Left lung (tissue), 10 donors: ENCODE data around the gene MBD3. TPM values are rescaled to one million over a fixed set of nuclear protein-coding genes. Genes with fewer than 3 reads are reported as not detected.

Experiments
- ATAC-seq: fragments of 200-7000 bp; cut with Tn5 transposase; one replicate; pipeline ENCODE4 v1.9.1; 2020; ENCODE audit warnings: moderate library complexity
- DNase-seq, 4 donors: peaks; one replicate each; pipeline ENCODE4 v3.0.0-alpha.2; 2013 to 2020
- H3K27ac ChIP-seq, 2 donors: fragments of 200-600 bp; sonication (generic) in 1 of 2; one replicate each; pipeline versions ENCODE4 v1.5.0 to v1.8.0; 2020 to 2021
- H3K27me3 ChIP-seq, 2 donors: fragments of 200-600 bp; sonication (generic) in 1 of 2; one replicate each; pipeline versions ENCODE4 v1.5.0 to v1.8.0; 2020 to 2021
- H3K36me3 ChIP-seq, 2 donors: fragments of 200-600 bp; sonication (generic) in 1 of 2; one replicate each; pipeline versions ENCODE4 v1.5.0 to v1.8.0; 2020 to 2021
- H3K4me1 ChIP-seq, 2 donors: fragments of 200-600 bp; one replicate each; pipeline ENCODE4 v1.8.0; 2021
- H3K4me3 ChIP-seq, 2 donors: fragments of 200-600 bp; sonication (generic) in 1 of 2; one replicate each; pipeline versions ENCODE4 v1.5.0 to v1.8.0; 2020 to 2021; ENCODE audit warnings: mild to moderate bottlenecking in 1 of 2
- H3K9me3 ChIP-seq, 2 donors: fragments of 200-600 bp; sonication (generic) in 1 of 2; one replicate each; pipeline versions ENCODE4 v1.5.0 to v1.8.0; 2020 to 2021
- intact Hi-C, 2 donors: fragments of 100-400 bp; cut with DNase I; formaldehyde crosslinking; loops; one replicate each; pipeline versions ENCODE4 v1.11.2 to v1.14.2; 2022
- polyA plus RNA-seq, 6 donors: library from polyadenylated mRNA; unstranded; fragments of 120-200 nt; gene quantifications; one replicate each; pipeline ENCODE4 v1.2.1, GENCODE V29; 2013; ENCODE audit not compliant: insufficient read length in 6 of 6
- total RNA-seq, 2 donors: library from RNA; stranded (reverse); fragmentation: NEBNext Ultra II Directional; extraction: Animal tissue kit (Norgen Biotek cat#: 25700); gene quantifications; one replicate each; pipeline ENCODE4 v1.2.1, GENCODE V29; 2021
- TF ChIP-seq, protein P1 (sequence below), 2 donors: fragments of 200-600 bp; sonication (generic) in 1 of 2; IDR thresholded peaks; one replicate each; pipeline versions ENCODE4 v1.5.0 to v1.8.0; 2021; ENCODE audit warnings: antibody characterized with exemption in 2 of 2
- donor health status: DM: no; HTN: yes; CAD: no.
- donor health status: DM: no; HTN: no; CAD: no.

MBD3 gene
- total and polyA plus RNA-seq, 8 donors = 40.4 to 91.9 (median 59.0) TPM

DNA sequence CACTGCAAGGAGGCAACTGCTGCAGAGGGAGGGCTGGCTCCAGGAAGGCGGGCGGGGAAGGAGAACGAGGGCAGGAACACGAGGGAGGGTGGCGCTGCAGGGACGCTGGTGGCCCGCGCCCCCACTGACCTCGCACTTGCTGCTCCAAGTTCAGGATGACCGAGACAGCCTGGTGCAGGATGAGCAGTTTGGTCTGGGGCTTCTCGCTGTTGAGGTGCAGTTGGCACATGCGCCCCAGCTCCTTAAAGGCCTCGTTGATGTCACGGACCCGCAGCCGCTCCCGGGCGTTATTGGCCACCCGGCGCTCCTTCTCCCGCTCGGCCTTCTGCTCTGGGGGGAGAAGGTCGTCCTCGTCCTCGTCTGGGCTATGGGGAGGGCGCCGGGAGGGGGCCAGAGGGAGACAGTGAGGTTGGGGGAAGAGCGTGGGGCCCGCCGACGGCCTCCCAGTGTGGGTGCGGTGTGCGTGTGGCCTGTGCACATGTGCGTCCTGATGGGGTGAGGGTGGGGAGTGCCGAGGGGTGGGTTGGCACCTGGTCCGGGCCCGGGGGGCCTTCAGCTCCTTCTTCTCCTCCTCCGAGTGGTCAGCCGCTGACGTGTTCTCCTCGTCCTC lies 22.6 kb upstream of the MBD3 start:
- peaks cover 0 to 90% of the 10 kb centered on the region in 2 donors for H3K36me3 ChIP-seq

DNA sequence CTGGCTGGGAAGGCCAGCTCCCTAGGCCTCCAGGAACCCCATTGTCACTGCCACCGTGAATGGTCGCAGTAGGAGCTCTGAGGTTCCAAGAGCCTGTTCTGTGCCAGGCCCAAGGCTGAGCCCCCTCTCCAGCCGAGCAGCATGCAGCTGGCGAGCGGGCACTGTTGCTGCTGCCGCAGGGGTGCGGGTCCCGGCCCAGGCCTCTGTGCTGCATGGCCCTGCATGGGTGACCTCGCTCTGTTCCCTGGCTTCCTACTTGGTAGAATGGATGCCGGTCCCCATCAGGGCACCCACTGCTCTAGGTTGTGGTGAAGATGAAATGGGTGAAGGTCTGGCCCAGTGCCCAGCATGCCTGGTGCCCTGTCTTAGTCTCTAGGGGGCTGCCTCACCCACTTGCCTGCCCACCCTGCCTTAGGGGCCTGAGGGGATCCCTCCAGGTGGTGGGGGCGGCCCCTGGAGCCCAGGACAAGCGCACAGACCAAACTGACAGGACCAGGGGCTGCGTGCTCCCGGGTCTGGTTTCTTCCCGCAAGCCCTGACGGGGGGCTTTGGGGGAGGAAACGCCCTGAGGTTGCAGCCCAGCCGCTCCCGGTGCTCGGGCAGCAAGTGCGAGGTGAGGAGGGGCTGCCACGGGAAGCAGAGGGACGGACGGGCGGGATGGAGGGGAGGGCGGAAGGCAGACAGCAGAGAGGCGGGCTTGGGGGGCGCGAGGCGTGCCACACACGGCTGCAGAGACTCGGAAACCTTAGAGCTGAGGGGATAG lies 21.3 kb upstream of the MBD3 start:
- peaks cover 0 to 5% of the 10 kb centered on the region in 2 donors for H3K4me1 ChIP-seq
- H3K27me3 ChIP-seq = no peaks in the 10 kb centered on the region
- DNase-seq (peak in 1 of 4 donors; percentile 55), ATAC-seq (no peak)
- no peak overlapping the region for H3K27ac ChIP-seq
- intact Hi-C loops = no loop called here
- TF ChIP-seq, protein P1, sequence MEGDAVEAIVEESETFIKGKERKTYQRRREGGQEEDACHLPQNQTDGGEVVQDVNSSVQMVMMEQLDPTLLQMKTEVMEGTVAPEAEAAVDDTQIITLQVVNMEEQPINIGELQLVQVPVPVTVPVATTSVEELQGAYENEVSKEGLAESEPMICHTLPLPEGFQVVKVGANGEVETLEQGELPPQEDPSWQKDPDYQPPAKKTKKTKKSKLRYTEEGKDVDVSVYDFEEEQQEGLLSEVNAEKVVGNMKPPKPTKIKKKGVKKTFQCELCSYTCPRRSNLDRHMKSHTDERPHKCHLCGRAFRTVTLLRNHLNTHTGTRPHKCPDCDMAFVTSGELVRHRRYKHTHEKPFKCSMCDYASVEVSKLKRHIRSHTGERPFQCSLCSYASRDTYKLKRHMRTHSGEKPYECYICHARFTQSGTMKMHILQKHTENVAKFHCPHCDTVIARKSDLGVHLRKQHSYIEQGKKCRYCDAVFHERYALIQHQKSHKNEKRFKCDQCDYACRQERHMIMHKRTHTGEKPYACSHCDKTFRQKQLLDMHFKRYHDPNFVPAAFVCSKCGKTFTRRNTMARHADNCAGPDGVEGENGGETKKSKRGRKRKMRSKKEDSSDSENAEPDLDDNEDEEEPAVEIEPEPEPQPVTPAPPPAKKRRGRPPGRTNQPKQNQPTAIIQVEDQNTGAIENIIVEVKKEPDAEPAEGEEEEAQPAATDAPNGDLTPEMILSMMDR (IDR thresholded peaks at IDR 0.05) = no peak
- no peaks in the 10 kb centered on the region for H3K9me3 ChIP-seq
- no peak overlapping the region for H3K4me3 ChIP-seq
- peaks cover 0 to 77% of the 10 kb centered on the region in 2 donors for H3K36me3 ChIP-seq

More for the DNA sequence above, 22.6 kb upstream of the MBD3 start:
- intact Hi-C loops = no loop called here
- Histone ChIP-seq H3K27ac (no peak overlapping the region), H3K4me3 (no peak overlapping the region), H3K9me3 (no peaks in the 10 kb centered on the region), H3K4me1 (no peaks in the 10 kb centered on the region), H3K27me3 (no peaks in the 10 kb centered on the region)
- ATAC-seq (no peak), DNase-seq (peak in 1 of 4 donors; percentile 51)
- TF ChIP-seq, protein P1 (IDR thresholded peaks at IDR 0.05) = no peak

DNA sequence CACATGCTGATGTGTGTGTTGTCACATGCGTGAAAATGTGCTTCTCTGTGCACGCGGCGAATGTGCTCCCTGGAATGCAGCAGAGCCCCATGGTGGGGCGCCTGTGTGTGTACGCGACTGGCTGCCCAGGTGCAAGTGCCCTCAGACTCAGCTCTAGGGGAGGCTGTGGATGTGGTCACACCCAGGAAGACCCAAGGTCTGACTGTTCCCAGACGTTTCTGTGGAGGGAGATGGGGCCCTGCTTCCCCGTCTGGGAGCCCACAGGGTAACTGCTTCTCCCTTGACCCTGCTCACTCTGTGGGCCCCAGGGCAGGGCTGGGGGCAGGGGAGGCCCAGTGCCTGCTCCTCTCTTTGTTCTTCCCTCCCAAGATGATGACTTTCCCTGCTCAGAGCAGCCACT lies 20.5 kb upstream of the MBD3 start:
- Histone ChIP-seq H3K27me3 (no peaks in the 10 kb centered on the region), H3K27ac (no peak overlapping the region), H3K9me3 (no peaks in the 10 kb centered on the region), H3K36me3 (peaks cover 0 to 69% of the 10 kb centered on the region in 2 donors), H3K4me1 (peaks cover 0 to 5% of the 10 kb centered on the region in 2 donors), H3K4me3 (no peak overlapping the region)
- DNase-seq = no peak
- intact Hi-C loops = no loop called here
- TF ChIP-seq, protein P1 (IDR thresholded peaks at IDR 0.05) = no peak
- no peak for ATAC-seq

DNA sequence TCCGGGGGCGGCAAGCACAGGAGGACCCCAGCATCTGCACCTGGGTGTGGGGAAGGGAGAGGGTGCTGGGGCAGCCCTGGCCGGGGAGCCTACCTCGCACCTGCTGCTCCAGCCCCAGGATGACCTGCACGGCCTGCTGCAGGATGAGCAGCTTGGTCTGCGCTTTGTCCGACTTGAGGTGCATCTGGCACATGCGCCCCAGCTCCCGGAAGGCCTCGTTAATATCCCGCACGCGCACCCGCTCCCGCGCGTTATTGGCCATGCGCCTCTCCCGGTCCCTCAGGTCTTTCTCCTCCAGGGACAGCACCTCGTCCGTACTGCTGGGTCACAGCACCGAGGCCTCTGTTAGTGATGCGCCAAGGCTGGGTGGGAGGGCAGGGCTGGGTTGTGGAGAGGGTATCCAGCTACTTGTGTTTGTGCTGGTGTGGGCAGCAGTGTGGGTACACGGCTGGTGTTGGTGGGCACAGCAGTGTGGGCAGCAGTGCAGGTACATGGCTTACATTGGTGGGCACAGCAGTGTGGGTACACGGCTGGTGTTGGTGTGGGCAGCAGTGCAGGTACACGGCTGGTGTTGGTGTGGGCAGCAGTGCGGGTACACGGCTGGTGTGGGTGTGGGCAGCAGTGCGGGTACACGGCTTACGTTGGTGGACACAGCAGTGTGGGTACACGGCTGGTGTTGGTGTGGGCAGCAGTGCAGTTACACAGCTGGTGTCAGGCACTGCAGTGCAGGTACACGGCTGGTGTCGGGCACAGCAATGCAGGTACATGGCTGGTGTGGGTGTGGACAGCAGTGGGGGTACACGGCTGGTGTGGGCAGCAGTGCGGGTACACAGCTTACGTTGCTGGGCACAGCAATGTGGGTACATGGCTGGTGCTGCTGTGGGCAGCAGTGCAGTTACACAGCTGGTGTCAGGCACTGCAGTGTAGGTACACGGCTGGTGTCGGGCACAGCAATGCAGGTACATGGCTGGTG lies 19.7 kb upstream of the MBD3 start:
- Histone ChIP-seq H3K9me3 (no peaks in the 10 kb centered on the region), H3K27ac (no peak overlapping the region), H3K4me3 (no peak overlapping the region), H3K36me3 (peaks cover 0 to 61% of the 10 kb centered on the region in 2 donors), H3K27me3 (no peaks in the 10 kb centered on the region), H3K4me1 (peaks cover 0 to 5% of the 10 kb centered on the region in 2 donors)
- DNase-seq (no peak), ATAC-seq (no peak)
- intact Hi-C loops = no loop called here
- TF ChIP-seq, protein P1 (IDR thresholded peaks at IDR 0.05) = no peak
